Activated naive CD8-positive, alpha-beta T cell (primary cell): ENCODE results near the gene PPARG.

Source experiments
- H3K27ac Mint-ChIP-seq: one replicate; pipeline ENCODE4 v1.8.0; 2021; ENCODE audit warnings: mixed read lengths
- H3K27me3 Mint-ChIP-seq: one replicate; pipeline ENCODE4 v1.8.0; 2021; ENCODE audit warnings: mixed read lengths
- H3K36me3 Mint-ChIP-seq: one replicate; pipeline ENCODE4 v1.8.0; 2021; ENCODE audit warnings: mixed read lengths
- H3K4me1 Mint-ChIP-seq: one replicate; pipeline ENCODE4 v1.8.0; 2021; ENCODE audit warnings: low read depth, mixed read lengths
- H3K4me3 Mint-ChIP-seq: one replicate; pipeline ENCODE4 v1.8.0; 2021; ENCODE audit warnings: mild to moderate bottlenecking, mixed read lengths
- H3K9me3 Mint-ChIP-seq: one replicate; pipeline ENCODE4 v1.8.0; 2021; ENCODE audit warnings: low read depth, mixed read lengths

PPARG gene

DNA sequence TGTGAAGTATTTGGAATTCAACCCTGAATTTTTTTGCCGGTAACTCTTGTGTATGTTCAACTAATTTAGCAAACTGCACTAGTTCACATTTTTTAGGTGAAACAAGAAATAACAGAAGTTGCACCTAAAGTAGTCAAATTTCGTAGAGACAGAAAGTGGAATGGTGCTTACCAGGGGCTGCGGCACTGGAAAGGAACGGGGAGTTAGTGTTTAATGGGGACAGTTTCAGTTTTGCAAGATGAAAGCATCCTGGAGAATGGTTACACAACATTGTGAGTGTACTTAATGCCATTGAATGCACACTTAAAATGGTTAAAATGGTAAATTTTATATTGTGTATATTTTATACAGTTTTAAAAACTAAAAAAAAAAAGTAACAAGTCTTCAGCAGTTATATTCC is 27.4 kb downstream of the PPARG start:
- H3K4me1 Mint-ChIP-seq: peaks cover 3% of the 10 kb centered on the region
- no peaks in the 10 kb centered on the region for H3K9me3 Mint-ChIP-seq
- no peak overlapping the region for H3K27ac Mint-ChIP-seq
- H3K27me3 Mint-ChIP-seq: peaks cover 4% of the 10 kb centered on the region
- H3K36me3 Mint-ChIP-seq: no peaks in the 10 kb centered on the region
- H3K4me3 Mint-ChIP-seq: no peak overlapping the region

DNA sequence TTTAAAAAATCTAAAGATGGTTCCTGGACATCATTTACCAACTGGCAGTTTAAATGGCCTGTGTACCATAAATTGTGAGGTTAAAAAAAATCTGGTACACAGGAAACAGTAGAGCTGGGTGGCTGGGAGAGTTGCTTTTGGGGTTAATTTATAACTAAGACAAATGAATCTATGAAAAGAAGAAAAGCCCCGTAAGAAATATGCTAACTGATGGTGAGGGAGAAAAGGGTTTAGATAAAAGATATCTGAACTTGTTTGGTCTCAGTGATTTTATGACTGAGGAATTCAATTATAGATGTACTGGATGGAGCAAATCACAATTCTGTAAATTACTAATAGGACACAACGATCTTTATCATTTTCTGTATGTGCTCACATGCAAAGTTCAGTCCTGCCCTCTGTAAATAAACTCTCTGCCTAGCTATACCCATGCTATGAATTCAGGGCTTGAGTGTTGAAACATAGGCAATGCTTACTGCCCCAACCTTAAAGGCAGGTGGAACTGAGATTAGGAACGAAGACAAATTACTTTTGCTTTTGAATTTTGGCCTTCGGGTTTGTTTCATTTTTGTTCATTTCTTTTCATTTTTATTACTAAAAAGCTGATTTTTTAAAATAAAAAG is 28.0 kb downstream of the PPARG start:
- no peak overlapping the region for H3K27ac Mint-ChIP-seq

DNA sequence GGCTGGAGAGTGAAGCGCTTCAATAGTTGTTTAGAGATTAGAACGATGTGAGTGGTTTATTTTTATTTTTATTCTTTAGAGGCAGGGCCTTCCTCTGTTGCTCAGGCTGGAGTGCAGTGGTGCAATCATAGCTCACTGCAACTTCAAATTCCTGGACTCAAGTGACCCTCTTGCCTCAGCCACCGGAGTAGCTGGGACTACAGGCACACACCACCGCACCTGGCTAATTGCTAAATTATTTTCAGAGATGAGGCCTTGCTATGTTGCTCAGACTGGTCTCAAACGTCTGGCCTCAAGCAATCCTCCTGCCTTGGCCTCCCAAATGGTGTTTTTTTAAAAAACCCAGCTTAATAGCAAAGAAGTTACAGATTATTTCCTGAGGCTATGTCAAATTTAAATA is 29.0 kb downstream of the PPARG start:
- Mint-ChIP-seq H3K4me1 (no peaks in the 10 kb centered on the region), H3K36me3 (no peaks in the 10 kb centered on the region), H3K27ac (no peak overlapping the region), H3K4me3 (no peak overlapping the region), H3K27me3 (peaks cover 7% of the 10 kb centered on the region), H3K9me3 (no peaks in the 10 kb centered on the region)

More for the DNA sequence above, 28.0 kb downstream of the PPARG start:
- Mint-ChIP-seq H3K36me3 (no peaks in the 10 kb centered on the region), H3K9me3 (no peaks in the 10 kb centered on the region), H3K4me3 (no peak overlapping the region), H3K27me3 (peaks cover 4% of the 10 kb centered on the region), H3K4me1 (peaks cover under 1% of the 10 kb centered on the region)

DNA sequence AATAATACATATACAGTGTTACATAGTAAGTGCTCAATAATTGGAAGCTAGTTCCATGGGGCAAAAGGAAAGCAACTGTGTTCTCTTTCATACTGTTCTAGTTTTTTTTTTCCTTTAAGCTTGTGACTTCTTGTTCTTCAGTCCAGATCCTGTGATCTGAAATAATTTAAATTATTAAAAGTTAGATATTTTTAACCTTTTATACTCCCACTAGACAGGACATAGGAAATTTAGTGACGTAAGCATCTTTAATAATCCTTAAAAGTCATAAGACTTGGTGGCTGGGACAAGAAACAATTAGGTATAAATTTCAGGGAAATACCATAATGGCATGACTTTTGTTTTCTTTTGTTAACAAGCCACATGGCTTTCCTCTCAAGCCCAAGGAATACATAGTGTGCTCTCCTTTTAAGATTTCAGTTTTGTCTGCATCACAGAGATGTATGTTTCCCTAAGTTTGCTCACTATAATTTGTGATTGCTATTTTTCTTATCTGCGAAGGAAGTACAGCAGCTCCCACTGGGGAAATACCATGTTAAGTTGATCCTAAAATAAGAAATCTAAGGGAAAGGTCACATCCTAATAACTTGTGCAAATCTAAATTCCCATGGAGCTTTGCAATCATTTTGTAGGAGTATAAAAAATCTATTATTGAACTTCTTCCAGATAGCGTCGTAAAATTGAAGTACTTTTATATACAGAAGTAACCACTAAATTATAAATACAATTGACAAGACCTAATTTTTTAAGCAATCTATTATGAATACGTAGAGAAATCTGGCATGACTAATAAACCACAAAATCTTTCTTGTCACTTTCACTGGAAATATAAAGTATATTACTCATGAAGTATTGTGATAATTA is 30.1 kb downstream of the PPARG start:
- H3K36me3 Mint-ChIP-seq: no peaks in the 10 kb centered on the region
- no peaks in the 10 kb centered on the region for H3K4me1 Mint-ChIP-seq
- H3K9me3 Mint-ChIP-seq: no peaks in the 10 kb centered on the region
- H3K4me3 Mint-ChIP-seq: no peak overlapping the region
- H3K27ac Mint-ChIP-seq: no peak overlapping the region
- peaks cover 8% of the 10 kb centered on the region for H3K27me3 Mint-ChIP-seq

DNA sequence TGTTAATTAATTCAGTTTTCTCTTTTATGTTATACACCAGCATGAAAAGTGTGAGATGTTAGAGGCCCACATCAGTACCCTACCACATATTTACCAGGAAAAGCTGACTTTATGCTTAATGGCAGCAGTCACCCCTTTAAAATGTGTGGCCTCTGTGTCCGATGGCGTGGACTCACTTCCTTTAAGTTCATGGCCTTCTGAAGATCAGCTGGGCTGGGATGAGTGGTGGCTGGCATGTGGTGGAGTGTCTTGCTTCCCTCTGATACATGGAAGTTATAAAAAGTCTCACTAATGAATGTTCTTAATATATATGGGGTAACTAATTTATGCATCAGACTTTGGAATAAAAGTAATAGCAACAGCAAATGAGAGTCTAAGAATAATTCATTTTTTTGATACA is 32.1 kb downstream of the PPARG start:
- no peaks in the 10 kb centered on the region for H3K9me3 Mint-ChIP-seq
- H3K36me3 Mint-ChIP-seq: no peaks in the 10 kb centered on the region
- no peaks in the 10 kb centered on the region for H3K4me1 Mint-ChIP-seq
- peaks cover 5% of the 10 kb centered on the region for H3K27me3 Mint-ChIP-seq
- H3K4me3 Mint-ChIP-seq: no peak overlapping the region
- H3K27ac Mint-ChIP-seq: no peak overlapping the region

DNA sequence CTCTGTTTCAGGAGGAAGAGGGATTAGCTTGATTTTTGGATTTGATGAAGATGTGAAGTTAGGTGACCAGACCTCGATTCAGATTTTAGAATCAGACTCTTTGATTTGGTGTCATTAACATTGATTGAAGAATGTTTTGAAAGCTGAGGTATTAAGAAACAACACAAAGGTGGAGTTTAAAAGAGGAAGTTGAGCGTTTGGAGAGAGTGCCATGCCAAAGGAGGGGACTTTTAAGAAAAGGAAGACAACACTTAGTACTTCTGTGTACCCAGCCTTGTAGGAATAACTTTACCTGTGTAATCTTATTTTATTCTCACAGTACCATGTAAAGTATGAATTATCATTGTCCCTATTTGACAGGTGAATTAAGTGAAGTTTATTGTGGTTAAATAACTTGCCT is 34.4 kb downstream of the PPARG start:
- no peaks in the 10 kb centered on the region for H3K4me1 Mint-ChIP-seq

DNA sequence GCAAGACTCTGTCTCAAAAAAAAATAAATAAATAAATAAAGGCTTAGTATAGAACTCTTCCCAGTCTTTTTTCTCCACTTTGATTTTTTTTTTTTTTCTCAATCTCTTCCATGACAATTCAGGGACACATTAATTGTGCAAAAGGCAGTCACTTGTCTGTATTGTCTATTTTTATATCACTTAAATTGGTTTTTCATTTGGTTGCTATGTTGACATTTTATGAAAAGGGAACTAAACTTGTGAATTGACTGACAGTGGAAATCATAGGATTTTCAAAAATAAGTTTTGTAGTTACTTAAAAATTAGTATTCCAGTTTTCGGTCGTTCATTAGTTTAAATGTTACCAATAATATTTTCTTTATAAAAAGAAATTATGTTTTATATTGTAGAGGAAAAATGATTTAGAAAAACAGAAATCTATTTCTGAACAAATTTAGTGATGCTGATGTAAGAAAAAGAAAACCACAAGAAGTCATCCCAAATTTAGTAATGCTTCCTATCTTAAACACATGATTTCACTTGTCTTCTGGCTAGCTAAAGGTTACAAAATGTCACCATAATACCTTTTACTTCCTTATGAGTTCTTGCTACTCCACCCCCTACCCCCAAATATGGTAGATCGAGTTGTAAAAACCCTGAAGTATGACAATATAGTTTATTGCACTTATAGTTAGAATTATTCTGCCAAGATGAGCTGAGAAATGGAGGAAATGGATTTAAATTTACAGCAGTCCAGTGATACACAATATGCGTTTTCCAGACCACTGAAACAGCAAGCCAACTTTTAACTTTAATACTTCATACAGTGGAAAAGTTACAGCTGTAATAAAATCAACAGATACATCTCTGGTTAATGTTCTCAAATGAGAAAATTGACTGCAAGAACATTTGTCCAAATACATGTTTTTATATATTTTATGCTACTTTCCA is 37.0 kb downstream of the PPARG start:
- Mint-ChIP-seq H3K4me3 (no peak overlapping the region), H3K9me3 (no peaks in the 10 kb centered on the region), H3K27ac (no peak overlapping the region), H3K27me3 (peaks cover 5% of the 10 kb centered on the region), H3K36me3 (no peaks in the 10 kb centered on the region), H3K4me1 (no peaks in the 10 kb centered on the region)

More for the DNA sequence above, 34.4 kb downstream of the PPARG start:
- H3K9me3 Mint-ChIP-seq: no peaks in the 10 kb centered on the region
- H3K27ac Mint-ChIP-seq: no peak overlapping the region
- H3K36me3 Mint-ChIP-seq: no peaks in the 10 kb centered on the region
- peaks cover 5% of the 10 kb centered on the region for H3K27me3 Mint-ChIP-seq
- H3K4me3 Mint-ChIP-seq: no peak overlapping the region

DNA sequence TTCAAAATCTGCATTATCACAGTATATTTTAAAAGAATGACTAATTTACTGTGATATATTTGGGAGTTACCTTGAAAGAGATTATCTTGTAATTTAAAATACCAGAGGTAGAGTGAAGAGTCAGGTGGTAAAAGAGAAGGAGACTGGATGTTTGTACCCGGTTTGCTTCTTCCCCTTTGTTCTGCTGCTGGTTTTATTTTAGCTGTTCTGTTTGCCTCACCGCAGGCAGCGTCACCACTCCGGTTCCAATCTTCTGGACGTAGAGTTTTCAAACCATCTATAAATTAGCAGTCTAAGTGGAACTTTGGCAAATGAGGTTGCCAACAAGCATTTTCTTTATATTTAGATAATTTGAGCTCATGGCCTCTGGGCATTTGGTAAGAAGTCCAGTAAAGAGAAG is 38.2 kb downstream of the PPARG start:
- peaks cover 5% of the 10 kb centered on the region for H3K27me3 Mint-ChIP-seq
- H3K4me1 Mint-ChIP-seq: no peaks in the 10 kb centered on the region
- H3K27ac Mint-ChIP-seq: no peak overlapping the region
- H3K4me3 Mint-ChIP-seq: no peak overlapping the region
- H3K36me3 Mint-ChIP-seq: no peaks in the 10 kb centered on the region
- H3K9me3 Mint-ChIP-seq: no peaks in the 10 kb centered on the region

DNA sequence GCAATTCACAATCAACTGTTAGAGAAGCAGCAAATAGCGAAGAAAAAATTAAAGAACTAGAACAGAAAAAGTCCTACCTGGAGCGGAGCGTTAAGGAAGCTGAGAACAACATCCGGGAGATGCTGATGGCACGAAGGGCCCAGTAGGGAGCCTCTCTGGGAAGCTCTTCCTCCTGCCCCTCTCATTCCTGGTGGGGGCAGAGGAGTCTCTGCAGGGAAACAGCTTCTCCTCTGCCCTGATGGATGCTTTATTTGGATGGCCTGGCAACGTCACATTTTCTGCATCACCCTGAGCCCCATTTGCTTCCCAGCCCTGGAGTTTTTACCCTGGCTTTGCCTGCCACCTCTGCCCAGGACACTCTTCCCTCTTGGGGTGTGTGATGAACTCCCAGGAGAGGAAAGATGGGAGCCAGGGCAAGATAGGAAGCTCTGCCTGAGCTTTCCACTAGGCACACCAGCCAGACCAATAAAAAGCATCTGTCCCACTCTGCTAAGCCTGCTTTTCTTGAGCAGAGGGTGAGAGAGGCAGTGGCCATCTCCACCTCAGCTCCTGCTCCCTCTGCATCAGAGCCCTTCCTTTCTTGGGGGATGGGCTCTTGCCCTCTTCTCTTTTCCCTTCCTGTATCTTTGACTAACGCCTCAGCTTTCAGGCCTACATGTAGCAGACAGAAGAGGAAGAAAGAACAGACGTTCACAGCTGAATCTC is 39.4 kb downstream of the PPARG start:
- Mint-ChIP-seq H3K9me3 (no peaks in the 10 kb centered on the region), H3K36me3 (no peaks in the 10 kb centered on the region), H3K4me3 (no peak overlapping the region), H3K27ac (no peak overlapping the region), H3K4me1 (no peaks in the 10 kb centered on the region), H3K27me3 (no peaks in the 10 kb centered on the region)

DNA sequence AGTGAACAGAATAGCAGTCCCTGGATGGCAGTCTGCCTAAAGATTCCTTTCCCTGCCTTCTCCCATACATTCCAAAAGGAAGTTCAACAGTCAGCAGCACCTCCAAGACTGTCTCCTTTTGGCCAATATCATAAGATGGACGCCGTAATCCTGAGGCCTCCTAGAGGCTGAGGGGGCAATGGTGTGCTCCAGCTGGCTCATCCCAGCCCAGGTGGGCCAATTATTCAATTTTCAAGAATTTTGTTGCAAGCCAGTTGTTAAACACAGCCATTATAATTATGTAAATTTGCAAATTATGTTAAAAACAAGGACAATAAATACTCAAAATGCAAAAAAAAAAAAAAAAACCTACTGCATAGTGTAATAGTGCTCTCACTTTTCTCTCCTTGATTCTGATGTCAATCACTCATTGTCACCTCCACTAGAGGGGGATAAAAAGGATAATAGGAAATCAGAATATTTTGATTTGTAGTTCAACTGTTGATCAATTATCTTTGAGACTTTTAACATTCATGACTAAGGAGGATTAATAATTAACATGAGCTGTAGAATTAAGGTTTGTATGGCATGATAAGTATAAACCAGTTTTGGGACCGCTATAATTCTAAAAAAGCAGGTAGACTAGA is 40.1 kb downstream of the PPARG start:
- Mint-ChIP-seq H3K9me3 (no peaks in the 10 kb centered on the region), H3K27me3 (no peaks in the 10 kb centered on the region), H3K4me1 (no peaks in the 10 kb centered on the region), H3K36me3 (no peaks in the 10 kb centered on the region), H3K4me3 (no peak overlapping the region), H3K27ac (no peak overlapping the region)

DNA sequence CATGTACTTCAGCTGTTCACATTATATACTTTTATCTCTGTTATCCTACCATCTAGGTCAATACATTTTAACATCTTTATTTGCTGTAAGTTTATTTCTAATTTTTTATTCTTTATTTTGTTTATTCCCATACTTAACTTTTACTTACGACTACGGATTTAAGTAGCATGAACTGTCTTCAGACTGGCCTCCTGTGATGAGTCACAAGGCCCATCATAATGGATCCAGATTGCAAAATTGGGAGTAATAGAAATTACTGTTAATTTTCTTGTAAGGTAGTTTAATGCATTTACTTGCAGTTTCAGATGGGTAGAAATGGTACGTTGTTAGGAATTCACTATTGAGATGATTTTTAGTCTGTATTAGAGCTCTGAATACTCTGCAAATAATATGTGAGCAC is 45.9 kb downstream of the PPARG start:
- H3K4me1 Mint-ChIP-seq: peaks cover 20% of the 10 kb centered on the region
- H3K27ac Mint-ChIP-seq: no peak overlapping the region
- no peaks in the 10 kb centered on the region for H3K36me3 Mint-ChIP-seq
- no peaks in the 10 kb centered on the region for H3K27me3 Mint-ChIP-seq
- no peak overlapping the region for H3K4me3 Mint-ChIP-seq
- no peaks in the 10 kb centered on the region for H3K9me3 Mint-ChIP-seq

DNA sequence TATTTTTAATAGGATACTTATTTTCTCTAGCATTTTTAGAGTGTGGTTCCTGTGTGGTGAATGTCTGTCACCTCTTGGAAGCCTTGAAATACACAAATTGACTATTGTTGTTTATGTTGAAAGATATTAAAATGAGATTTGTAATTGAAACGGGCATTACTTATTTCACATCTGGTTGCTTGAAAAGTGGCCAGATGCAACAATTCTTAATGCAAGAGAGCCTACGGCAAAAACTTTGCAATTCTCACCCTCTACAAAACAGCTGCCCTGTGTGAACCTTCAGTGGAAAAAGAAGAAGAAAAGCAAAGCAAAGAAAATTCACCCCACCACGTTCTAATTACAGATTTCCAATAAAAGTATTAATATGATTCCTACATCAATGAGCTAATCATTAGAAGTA is 46.6 kb downstream of the PPARG start:
- Mint-ChIP-seq H3K27me3 (no peaks in the 10 kb centered on the region), H3K4me3 (no peak overlapping the region), H3K9me3 (no peaks in the 10 kb centered on the region), H3K36me3 (no peaks in the 10 kb centered on the region), H3K27ac (no peak overlapping the region), H3K4me1 (peaks cover 20% of the 10 kb centered on the region)

DNA sequence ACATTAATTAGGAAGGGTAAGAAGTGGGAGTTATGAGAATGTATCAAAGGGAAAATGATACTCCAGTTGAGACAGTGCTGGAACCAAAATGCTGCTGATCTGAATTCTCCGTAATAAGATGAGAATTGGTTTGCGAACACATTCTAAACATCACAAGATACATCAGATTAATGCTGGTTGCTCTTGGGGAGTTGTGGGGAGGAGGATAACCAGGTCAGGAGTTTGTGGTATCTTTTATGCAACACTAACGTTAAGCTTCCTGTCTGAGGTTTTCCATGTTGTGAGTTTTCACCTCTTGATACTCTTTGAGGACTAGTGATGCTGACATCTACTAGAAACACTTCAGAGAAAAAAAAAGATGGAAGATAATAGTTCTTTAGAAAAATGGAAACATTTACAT is 47.2 kb downstream of the PPARG start:
- H3K27me3 Mint-ChIP-seq: no peaks in the 10 kb centered on the region
- no peaks in the 10 kb centered on the region for H3K36me3 Mint-ChIP-seq
- H3K27ac Mint-ChIP-seq: peak overlapping the region; percentile 71
- H3K4me1 Mint-ChIP-seq: peaks cover 20% of the 10 kb centered on the region
- peak overlapping the region; percentile 40 for H3K4me3 Mint-ChIP-seq
- no peaks in the 10 kb centered on the region for H3K9me3 Mint-ChIP-seq
